Osteoblast (primary cell): ENCODE measurements around the gene COL23A1. TPM values are rescaled to one million over a fixed set of nuclear protein-coding genes. Genes with fewer than 3 reads are reported as not detected.

ENCODE experiments used
- DNase-seq: peaks from one replicate; pipeline ENCODE4 v3.0.0; 2011; ENCODE audit warnings: low spot score, mixed read lengths; ENCODE audit not compliant: insufficient read length; ENCODE audit errors: missing footprints
- H2AFZ ChIP-seq: 2 replicates; pipeline ENCODE4 v1.6.0; 2011; ENCODE audit warnings: mild to moderate bottlenecking, low read length
- H3K27ac ChIP-seq: 2 replicates; pipeline ENCODE4 v1.5.1; 2011; ENCODE audit warnings: mild to moderate bottlenecking, low read depth, low read length, moderate library complexity
- H3K27me3 ChIP-seq: 2 replicates; pipeline ENCODE4 v1.6.0; 2012; ENCODE audit warnings: mild to moderate bottlenecking, control low read depth, inconsistent platforms, low read length, moderate library complexity; ENCODE audit not compliant: insufficient read depth
- H3K36me3 ChIP-seq: 2 replicates; pipeline ENCODE4 v1.5.1; 2011; ENCODE audit warnings: mild to moderate bottlenecking, low read length, control low read depth, moderate library complexity; ENCODE audit not compliant: insufficient read depth
- H3K4me1 ChIP-seq: 2 replicates; pipeline ENCODE4 v1.5.1; 2011; ENCODE audit warnings: mild to moderate bottlenecking, low read length, control low read depth, moderate library complexity; ENCODE audit not compliant: insufficient read depth
- H3K4me2 ChIP-seq: 2 replicates; pipeline ENCODE4 v1.6.0; 2011; ENCODE audit warnings: mild to moderate bottlenecking, low read length; ENCODE audit not compliant: insufficient read depth
- H3K4me3 ChIP-seq: fragments of 200-600 bp; sonication (generic); 3 replicates; pipeline ENCODE4 v1.5.1; 2012; ENCODE audit warnings: mild to moderate bottlenecking, low read length, inconsistent platforms; ENCODE audit not compliant: insufficient read depth
- H3K79me2 ChIP-seq: 2 replicates; pipeline ENCODE4 v1.6.0; 2012; ENCODE audit warnings: mild to moderate bottlenecking, low read length, control low read depth, inconsistent platforms; ENCODE audit not compliant: insufficient read depth
- H3K9me3 ChIP-seq: 2 replicates; pipeline ENCODE4 v1.5.1; 2011; ENCODE audit warnings: low read depth, low read length, control low read depth
- H4K20me1 ChIP-seq: 2 replicates; pipeline ENCODE4 v1.6.0; 2012; ENCODE audit warnings: mild to moderate bottlenecking, low read length, control low read depth; ENCODE audit not compliant: insufficient read depth
- CTCF ChIP-seq: IDR thresholded peaks from 2 replicates; pipeline ENCODE4 v1.5.1; 2011; ENCODE audit warnings: mild to moderate bottlenecking, low read depth, low read length, moderate library complexity; ENCODE audit errors: extremely low read depth
- total RNA-seq: library from RNA; depleted of rRNA; stranded (reverse); fragments of >200 nt; gene quantifications from 2 replicates; pipeline ENCODE4 v1.2.3, GENCODE V29; 2012

Gene COL23A1
- total RNA-seq, 1 donor: under 0.01 TPM

GRCh38 chr5:178380086-178380485 is 210.1 kb downstream of the COL23A1 start:
- Histone ChIP-seq H3K4me2 (no peak overlapping the region), H3K4me3 (no peak overlapping the region), H3K9me3 (no peaks in the 10 kb centered on the region), H3K27ac (no peak overlapping the region), H2AFZ (no peak overlapping the region), H4K20me1 (no peaks in the 10 kb centered on the region), H3K27me3 (no peaks in the 10 kb centered on the region), H3K79me2 (no peaks in the 10 kb centered on the region), H3K4me1 (no peaks in the 10 kb centered on the region), H3K36me3 (no peaks in the 10 kb centered on the region)
- peak; percentile 38 for DNase-seq
- no peak for TF ChIP-seq CTCF

GRCh38 chr5:178378527-178379484 is 211.4 kb downstream of the COL23A1 start:
- H3K9me3 ChIP-seq: no peaks in the 10 kb centered on the region
- no peak overlapping the region for H3K27ac ChIP-seq
- DNase-seq: peak; percentile 77
- no peaks in the 10 kb centered on the region for H4K20me1 ChIP-seq
- no peak overlapping the region for H3K4me2 ChIP-seq
- no peak overlapping the region for H2AFZ ChIP-seq
- H3K36me3 ChIP-seq: no peaks in the 10 kb centered on the region
- H3K27me3 ChIP-seq: no peaks in the 10 kb centered on the region
- no peaks in the 10 kb centered on the region for H3K79me2 ChIP-seq
- H3K4me1 ChIP-seq: no peaks in the 10 kb centered on the region
- H3K4me3 ChIP-seq: no peak overlapping the region
- TF ChIP-seq CTCF: no peak

GRCh38 chr5:178377583-178378270 is 212.5 kb downstream of the COL23A1 start:
- no peak overlapping the region for H3K4me3 ChIP-seq
- no peaks in the 10 kb centered on the region for H3K36me3 ChIP-seq
- no peaks in the 10 kb centered on the region for H3K27me3 ChIP-seq
- no peak overlapping the region for H2AFZ ChIP-seq
- H3K9me3 ChIP-seq: no peaks in the 10 kb centered on the region
- H3K4me2 ChIP-seq: no peak overlapping the region
- no peaks in the 10 kb centered on the region for H3K4me1 ChIP-seq
- DNase-seq: peak; percentile 31
- no peaks in the 10 kb centered on the region for H3K79me2 ChIP-seq
- H4K20me1 ChIP-seq: no peaks in the 10 kb centered on the region
- no peak overlapping the region for H3K27ac ChIP-seq
- TF ChIP-seq CTCF: no peak
